WTC11 (cell line): ENCODE measurements around the gene PPP2R5A. TPM values are rescaled to one million over a fixed set of nuclear protein-coding genes. Genes with fewer than 3 reads are reported as not detected.

Source experiments
- ATAC-seq: fragments of 200-7000 bp; cut with Tn5 transposase; 2 replicates; pipeline ENCODE4 v1.10.0; 2021; ENCODE audit warnings: mild to moderate bottlenecking, moderate library complexity
- CTCF ChIA-PET: fragments of 300-600 bp; sonication (Branson Sonifier 250); formaldehyde crosslinking; loops from one replicate; lab custom pipeline; 2021; ENCODE audit warnings: antibody characterized with exemption; lab: Charles Lee
- POLR2A ChIA-PET: fragments of 350-600 bp; sonication (Branson Sonifier 250); formaldehyde crosslinking; loops from one replicate; lab custom pipeline; 2021; ENCODE audit warnings: antibody characterized with exemption; lab: Charles Lee
- DNase-seq: peaks from one replicate; pipeline ENCODE4 v3.0.0; 2021; ENCODE audit warnings: low spot score
- H3K27ac Mint-ChIP-seq: 2 replicates; pipeline ENCODE4 v1.8.0; 2021; ENCODE audit warnings: mixed read lengths
- H3K27me3 Mint-ChIP-seq: 2 replicates; pipeline ENCODE4 v1.8.0; 2021; ENCODE audit warnings: low read depth, mild to moderate bottlenecking, moderate library complexity, mixed read lengths
- H3K36me3 Mint-ChIP-seq: 2 replicates; pipeline ENCODE4 v1.8.0; 2021; ENCODE audit warnings: mixed read lengths
- H3K4me1 Mint-ChIP-seq: 2 replicates; pipeline ENCODE4 v1.8.0; 2022; ENCODE audit warnings: mixed read lengths
- H3K4me3 Mint-ChIP-seq: 2 replicates; pipeline ENCODE4 v1.8.0; 2021; ENCODE audit warnings: mild to moderate bottlenecking, moderate library complexity, mixed read lengths
- H3K9me3 Mint-ChIP-seq: 2 replicates; pipeline ENCODE4 v1.8.0; 2021; ENCODE audit warnings: mixed read lengths
- ATF1 ChIP-seq: sonication (generic); formaldehyde crosslinking; IDR thresholded peaks from 2 replicates; pipeline ENCODE4 v1.8.1; 2023; ENCODE audit warnings: mild to moderate bottlenecking, moderate library complexity, missing genetic modification reagents
- CREB1 ChIP-seq: sonication (generic); formaldehyde crosslinking; IDR thresholded peaks from 2 replicates; pipeline ENCODE4 v1.8.0; 2023; ENCODE audit warnings: mild to moderate bottlenecking, missing genetic modification reagents
- ELF4 ChIP-seq: sonication (generic); formaldehyde crosslinking; IDR thresholded peaks from 2 replicates; pipeline ENCODE4 v1.8.1; 2022; ENCODE audit warnings: low read depth, mild to moderate bottlenecking, moderate library complexity, missing genetic modification reagents
- ESRRA ChIP-seq: sonication (generic); formaldehyde crosslinking; IDR thresholded peaks from 2 replicates; pipeline ENCODE4 v1.8.1; 2022; ENCODE audit warnings: mild to moderate bottlenecking, missing genetic modification reagents, borderline replicate concordance
- FOXJ3 ChIP-seq: sonication (generic); formaldehyde crosslinking; IDR thresholded peaks from 2 replicates; pipeline ENCODE4 v1.9.0; 2021; ENCODE audit warnings: missing genetic modification reagents, mild to moderate bottlenecking, borderline replicate concordance
- FOXK1 ChIP-seq: sonication (generic); formaldehyde crosslinking; IDR thresholded peaks from 2 replicates; pipeline ENCODE4 v1.8.0; 2022; ENCODE audit warnings: mild to moderate bottlenecking, moderate library complexity, missing genetic modification reagents
- FOXP4 ChIP-seq: sonication (generic); formaldehyde crosslinking; IDR thresholded peaks from 2 replicates; pipeline ENCODE4 v1.8.0; 2022; ENCODE audit warnings: mild to moderate bottlenecking, missing genetic modification reagents
- GRHL2 ChIP-seq: fragments of 250-450 bp; sonication (Bioruptor Pico); IDR thresholded peaks from 2 replicates; pipeline ENCODE4 v1.8.0; 2022; ENCODE audit warnings: mild to moderate bottlenecking, moderate library complexity; ENCODE audit not compliant: insufficient replicate concordance, severe bottlenecking
- GTF2I ChIP-seq: fragments of 250-450 bp; sonication (Bioruptor Pico); conservative IDR thresholded peaks from 2 replicates; pipeline ENCODE4 v1.4.0; 2021; ENCODE audit warnings: mild to moderate bottlenecking
- NR1H2 ChIP-seq: sonication (generic); formaldehyde crosslinking; IDR thresholded peaks from 2 replicates; pipeline ENCODE4 v1.9.0; 2021; ENCODE audit warnings: mild to moderate bottlenecking, moderate library complexity, missing genetic modification reagents
- NR2C2 ChIP-seq: sonication (generic); formaldehyde crosslinking; IDR thresholded peaks from 2 replicates; pipeline ENCODE4 v1.8.0; 2022; ENCODE audit warnings: mild to moderate bottlenecking, missing genetic modification reagents
- OVOL2 ChIP-seq: fragments of 250-450 bp; sonication (Bioruptor Pico); IDR thresholded peaks from 2 replicates; pipeline ENCODE4 v1.9.0; 2021; ENCODE audit warnings: mild to moderate bottlenecking, borderline replicate concordance
- SMAD3 ChIP-seq: sonication (generic); formaldehyde crosslinking; IDR thresholded peaks from 2 replicates; pipeline ENCODE4 v1.8.0; 2022; ENCODE audit warnings: missing genetic modification reagents, mild to moderate bottlenecking, borderline replicate concordance
- SOX15 ChIP-seq: fragments of 250-450 bp; sonication (Bioruptor Pico); IDR thresholded peaks from 2 replicates; pipeline ENCODE4 v1.9.0; 2021; ENCODE audit warnings: mild to moderate bottlenecking
- TEAD4 ChIP-seq: sonication (generic); formaldehyde crosslinking; IDR thresholded peaks from 2 replicates; pipeline ENCODE4 v1.8.0; 2022; ENCODE audit warnings: mild to moderate bottlenecking, missing genetic modification reagents
- ZBTB21 ChIP-seq: sonication (generic); formaldehyde crosslinking; IDR thresholded peaks from 2 replicates; pipeline ENCODE4 v1.8.1; 2023; ENCODE audit warnings: mild to moderate bottlenecking, missing genetic modification reagents, borderline replicate concordance
- ZBTB43 ChIP-seq: sonication (generic); formaldehyde crosslinking; IDR thresholded peaks from 2 replicates; pipeline ENCODE4 v1.8.1; 2023; ENCODE audit warnings: mild to moderate bottlenecking, missing genetic modification reagents
- ZMAT4 ChIP-seq: fragments of 250-450 bp; sonication (Bioruptor Pico); IDR thresholded peaks from 2 replicates; pipeline ENCODE4 v1.9.0; 2021; ENCODE audit warnings: mild to moderate bottlenecking
- ZNF263 ChIP-seq: sonication (generic); formaldehyde crosslinking; IDR thresholded peaks from 2 replicates; pipeline ENCODE4 v1.8.1; 2022; ENCODE audit warnings: low read depth, mild to moderate bottlenecking, moderate library complexity, missing genetic modification reagents
- ZNF671 ChIP-seq: fragments of 250-450 bp; sonication (Bioruptor Pico); IDR thresholded peaks from 2 replicates; pipeline ENCODE4 v1.8.0; 2021; ENCODE audit warnings: mild to moderate bottlenecking
- total RNA-seq: library from RNA; stranded (reverse); gene quantifications from 3 replicates; pipeline ENCODE4 v1.2.3, GENCODE V29; 2021
- TF ChIP-seq, protein P1 (sequence below): sonication (generic); formaldehyde crosslinking; IDR thresholded peaks from 2 replicates; pipeline ENCODE4 v1.8.1; 2023; ENCODE audit warnings: mild to moderate bottlenecking, moderate library complexity, missing genetic modification reagents
- TF ChIP-seq, protein P2 (sequence below): sonication (generic); formaldehyde crosslinking; IDR thresholded peaks from 2 replicates; pipeline ENCODE4 v1.8.1; 2022; ENCODE audit warnings: mild to moderate bottlenecking, missing genetic modification reagents, moderate library complexity, borderline replicate concordance
- TF ChIP-seq, protein P3 (sequence below): fragments of 250-450 bp; sonication (Bioruptor Pico); IDR thresholded peaks from 2 replicates; pipeline ENCODE4 v2.1.2; 2022; ENCODE audit warnings: mild to moderate bottlenecking, moderate library complexity
- TF ChIP-seq, protein P4 (sequence below): sonication (generic); formaldehyde crosslinking; IDR thresholded peaks from 2 replicates; pipeline ENCODE4 v1.8.0; 2022; ENCODE audit warnings: mild to moderate bottlenecking, missing genetic modification reagents
- TF ChIP-seq, protein P5 (sequence below): fragments of 200-600 bp; IDR thresholded peaks from 2 replicates; pipeline ENCODE4 v1.8.0; 2022; ENCODE audit warnings: antibody characterized with exemption

Gene PPP2R5A
- total RNA-seq, 1 experiment from 2014 or later, result 35.9 TPM

DNA sequence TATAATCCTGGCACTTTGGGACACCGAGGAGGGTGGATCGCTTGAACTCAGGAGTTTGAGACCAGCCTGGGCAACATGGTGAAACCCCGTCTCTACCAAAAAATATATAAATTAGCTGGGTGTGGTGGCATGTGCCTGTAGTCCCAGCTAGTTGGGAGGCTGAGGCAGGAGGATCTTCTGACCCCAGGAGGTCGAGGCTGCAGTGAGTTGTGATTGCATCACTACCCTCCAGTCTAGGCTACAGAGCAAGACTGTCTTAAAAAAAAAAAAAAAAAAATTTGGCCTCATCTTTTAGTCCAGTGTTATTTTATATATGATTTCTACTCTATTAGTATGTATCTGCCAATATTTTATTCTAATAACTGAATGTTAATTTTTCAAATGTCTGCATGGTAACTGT, 59.7 kb downstream of the PPP2R5A start (continued):
- TF ChIP-seq ZBTB43 (CRISPR knock-in tag) (no peak), SOX15 (CRISPR knock-in tag) (no peak), TEAD4 (no peak), SMAD3 (CRISPR knock-in tag) (no peak), ZBTB21 (no peak), CREB1 (CRISPR knock-in tag) (no peak), ELF4 (CRISPR knock-in tag) (no peak), NR1H2 (CRISPR knock-in tag) (no peak), ZNF671 (CRISPR knock-in tag) (no peak), GRHL2 (CRISPR knock-in tag) (no peak)

- Mint-ChIP-seq H3K36me3 (peaks cover 3% of the 10 kb centered on the region), H3K27ac (no peak overlapping the region), H3K4me3 (no peak overlapping the region), H3K4me1 (no peaks in the 10 kb centered on the region), H3K27me3 (no peaks in the 10 kb centered on the region), H3K9me3 (no peaks in the 10 kb centered on the region)
- DNase-seq, result no peak
- ChIA-PET CTCF (no interaction called here), POLR2A (no interaction called here)
- ATAC-seq, result no peak
- TF ChIP-seq, protein P1, sequence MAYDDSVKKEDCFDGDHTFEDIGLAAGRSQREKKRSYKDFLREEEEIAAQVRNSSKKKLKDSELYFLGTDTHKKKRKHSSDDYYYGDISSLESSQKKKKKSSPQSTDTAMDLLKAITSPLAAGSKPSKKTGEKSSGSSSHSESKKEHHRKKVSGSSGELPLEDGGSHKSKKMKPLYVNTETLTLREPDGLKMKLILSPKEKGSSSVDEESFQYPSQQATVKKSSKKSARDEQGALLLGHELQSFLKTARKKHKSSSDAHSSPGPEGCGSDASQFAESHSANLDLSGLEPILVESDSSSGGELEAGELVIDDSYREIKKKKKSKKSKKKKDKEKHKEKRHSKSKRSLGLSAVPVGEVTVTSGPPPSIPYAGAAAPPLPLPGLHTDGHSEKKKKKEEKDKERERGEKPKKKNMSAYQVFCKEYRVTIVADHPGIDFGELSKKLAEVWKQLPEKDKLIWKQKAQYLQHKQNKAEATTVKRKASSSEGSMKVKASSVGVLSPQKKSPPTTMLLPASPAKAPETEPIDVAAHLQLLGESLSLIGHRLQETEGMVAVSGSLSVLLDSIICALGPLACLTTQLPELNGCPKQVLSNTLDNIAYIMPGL, result no peak
- no peak for TF ChIP-seq ATF1 (CRISPR knock-in tag)
- no peak for TF ChIP-seq FOXJ3 (CRISPR knock-in tag)
- no peak for TF ChIP-seq GTF2I (CRISPR knock-in tag)
- no peak for TF ChIP-seq FOXK1 (CRISPR knock-in tag)
- TF ChIP-seq FOXP4, result no peak
- TF ChIP-seq, protein P2, sequence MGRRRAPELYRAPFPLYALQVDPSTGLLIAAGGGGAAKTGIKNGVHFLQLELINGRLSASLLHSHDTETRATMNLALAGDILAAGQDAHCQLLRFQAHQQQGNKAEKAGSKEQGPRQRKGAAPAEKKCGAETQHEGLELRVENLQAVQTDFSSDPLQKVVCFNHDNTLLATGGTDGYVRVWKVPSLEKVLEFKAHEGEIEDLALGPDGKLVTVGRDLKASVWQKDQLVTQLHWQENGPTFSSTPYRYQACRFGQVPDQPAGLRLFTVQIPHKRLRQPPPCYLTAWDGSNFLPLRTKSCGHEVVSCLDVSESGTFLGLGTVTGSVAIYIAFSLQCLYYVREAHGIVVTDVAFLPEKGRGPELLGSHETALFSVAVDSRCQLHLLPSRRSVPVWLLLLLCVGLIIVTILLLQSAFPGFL (CRISPR knock-in tag), result no peak
- no peak for TF ChIP-seq ZNF263 (CRISPR knock-in tag)
- no peak for TF ChIP-seq NR2C2 (CRISPR knock-in tag)
- TF ChIP-seq, protein P3, sequence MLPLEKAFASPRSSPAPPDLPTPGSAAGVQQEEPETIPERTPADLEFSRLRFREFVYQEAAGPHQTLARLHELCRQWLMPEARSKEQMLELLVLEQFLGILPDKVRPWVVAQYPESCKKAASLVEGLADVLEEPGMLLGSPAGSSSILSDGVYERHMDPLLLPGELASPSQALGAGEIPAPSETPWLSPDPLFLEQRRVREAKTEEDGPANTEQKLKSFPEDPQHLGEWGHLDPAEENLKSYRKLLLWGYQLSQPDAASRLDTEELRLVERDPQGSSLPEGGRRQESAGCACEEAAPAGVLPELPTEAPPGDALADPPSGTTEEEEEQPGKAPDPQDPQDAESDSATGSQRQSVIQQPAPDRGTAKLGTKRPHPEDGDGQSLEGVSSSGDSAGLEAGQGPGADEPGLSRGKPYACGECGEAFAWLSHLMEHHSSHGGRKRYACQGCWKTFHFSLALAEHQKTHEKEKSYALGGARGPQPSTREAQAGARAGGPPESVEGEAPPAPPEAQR (CRISPR knock-in tag), result no peak
- TF ChIP-seq OVOL2, result no peak
- TF ChIP-seq, protein P4, sequence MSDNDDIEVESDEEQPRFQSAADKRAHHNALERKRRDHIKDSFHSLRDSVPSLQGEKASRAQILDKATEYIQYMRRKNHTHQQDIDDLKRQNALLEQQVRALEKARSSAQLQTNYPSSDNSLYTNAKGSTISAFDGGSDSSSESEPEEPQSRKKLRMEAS (CRISPR knock-in tag), result no peak
- TF ChIP-seq ZMAT4 (CRISPR knock-in tag), result no peak
- TF ChIP-seq, protein P5, sequence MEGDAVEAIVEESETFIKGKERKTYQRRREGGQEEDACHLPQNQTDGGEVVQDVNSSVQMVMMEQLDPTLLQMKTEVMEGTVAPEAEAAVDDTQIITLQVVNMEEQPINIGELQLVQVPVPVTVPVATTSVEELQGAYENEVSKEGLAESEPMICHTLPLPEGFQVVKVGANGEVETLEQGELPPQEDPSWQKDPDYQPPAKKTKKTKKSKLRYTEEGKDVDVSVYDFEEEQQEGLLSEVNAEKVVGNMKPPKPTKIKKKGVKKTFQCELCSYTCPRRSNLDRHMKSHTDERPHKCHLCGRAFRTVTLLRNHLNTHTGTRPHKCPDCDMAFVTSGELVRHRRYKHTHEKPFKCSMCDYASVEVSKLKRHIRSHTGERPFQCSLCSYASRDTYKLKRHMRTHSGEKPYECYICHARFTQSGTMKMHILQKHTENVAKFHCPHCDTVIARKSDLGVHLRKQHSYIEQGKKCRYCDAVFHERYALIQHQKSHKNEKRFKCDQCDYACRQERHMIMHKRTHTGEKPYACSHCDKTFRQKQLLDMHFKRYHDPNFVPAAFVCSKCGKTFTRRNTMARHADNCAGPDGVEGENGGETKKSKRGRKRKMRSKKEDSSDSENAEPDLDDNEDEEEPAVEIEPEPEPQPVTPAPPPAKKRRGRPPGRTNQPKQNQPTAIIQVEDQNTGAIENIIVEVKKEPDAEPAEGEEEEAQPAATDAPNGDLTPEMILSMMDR, result no peak
- no peak for TF ChIP-seq ESRRA (CRISPR knock-in tag)
- TF ChIP-seq CREB1 (CRISPR knock-in tag), result no peak
These were observed 61.4 kb downstream of the PPP2R5A start for GRCh38 chr1:212346601-212347000.
